Left lung (tissue), 10 donors: ENCODE data around the gene BPIFA3. TPM values are rescaled to one million over a fixed set of nuclear protein-coding genes. Genes with fewer than 3 reads are reported as not detected.

Source experiments
- ATAC-seq: fragments of 200-7000 bp; cut with Tn5 transposase; one replicate; pipeline ENCODE4 v1.9.1; 2020; ENCODE audit warnings: moderate library complexity
- DNase-seq, 4 donors: peaks; one replicate each; pipeline ENCODE4 v3.0.0-alpha.2; 2013 to 2020
- H3K27ac ChIP-seq, 2 donors: fragments of 200-600 bp; sonication (generic) in 1 of 2; one replicate each; pipeline versions ENCODE4 v1.5.0 to v1.8.0; 2020 to 2021
- H3K27me3 ChIP-seq, 2 donors: fragments of 200-600 bp; sonication (generic) in 1 of 2; one replicate each; pipeline versions ENCODE4 v1.5.0 to v1.8.0; 2020 to 2021
- H3K36me3 ChIP-seq, 2 donors: fragments of 200-600 bp; sonication (generic) in 1 of 2; one replicate each; pipeline versions ENCODE4 v1.5.0 to v1.8.0; 2020 to 2021
- H3K4me1 ChIP-seq, 2 donors: fragments of 200-600 bp; one replicate each; pipeline ENCODE4 v1.8.0; 2021
- H3K4me3 ChIP-seq, 2 donors: fragments of 200-600 bp; sonication (generic) in 1 of 2; one replicate each; pipeline versions ENCODE4 v1.5.0 to v1.8.0; 2020 to 2021; ENCODE audit warnings: mild to moderate bottlenecking in 1 of 2
- H3K9me3 ChIP-seq, 2 donors: fragments of 200-600 bp; sonication (generic) in 1 of 2; one replicate each; pipeline versions ENCODE4 v1.5.0 to v1.8.0; 2020 to 2021
- CTCF ChIP-seq, 2 donors: fragments of 200-600 bp; sonication (generic) in 1 of 2; IDR thresholded peaks; one replicate each; pipeline versions ENCODE4 v1.5.0 to v1.8.0; 2021; ENCODE audit warnings: antibody characterized with exemption in 2 of 2
- intact Hi-C, 2 donors: fragments of 100-400 bp; cut with DNase I; formaldehyde crosslinking; loops; one replicate each; pipeline versions ENCODE4 v1.11.2 to v1.14.2; 2022
- polyA plus RNA-seq, 6 donors: library from polyadenylated mRNA; unstranded; fragments of 120-200 nt; gene quantifications; one replicate each; pipeline ENCODE4 v1.2.1, GENCODE V29; 2013; ENCODE audit not compliant: insufficient read length in 6 of 6
- total RNA-seq, 2 donors: library from RNA; stranded (reverse); fragmentation: NEBNext Ultra II Directional; extraction: Animal tissue kit (Norgen Biotek cat#: 25700); gene quantifications; one replicate each; pipeline ENCODE4 v1.2.1, GENCODE V29; 2021
- donor health status: DM: no; HTN: yes; CAD: no.
- donor health status: DM: no; HTN: no; CAD: no.

The BPIFA3 gene
- total and polyA plus RNA-seq, 8 donors = not detected

- H3K36me3 ChIP-seq = no peaks in the 10 kb centered on the region
- no peaks in the 10 kb centered on the region for H3K27me3 ChIP-seq
- intact Hi-C loops = no loop called here
- ATAC-seq (no peak), DNase-seq (no peak)
- peaks cover 0 to 2% of the 10 kb centered on the region in 2 donors for H3K9me3 ChIP-seq
- no peak overlapping the region for H3K4me3 ChIP-seq
- H3K27ac ChIP-seq = no peak overlapping the region
- no peak for TF ChIP-seq CTCF (IDR thresholded peaks at IDR 0.05)
- no peaks in the 10 kb centered on the region for H3K4me1 ChIP-seq
These were observed 41.1 kb upstream of the BPIFA3 start for GRCh38 chr20:33176101-33176500.

GRCh38 chr20:33177866-33178265, 39.3 kb upstream of the BPIFA3 start:
- ATAC-seq = peak; percentile 28
- intact Hi-C loops = no loop called here

GRCh38 chr20:33178726-33179125, 38.4 kb upstream of the BPIFA3 start:
- Histone ChIP-seq H3K27ac (no peak overlapping the region), H3K4me1 (no peaks in the 10 kb centered on the region), H3K36me3 (no peaks in the 10 kb centered on the region), H3K4me3 (no peak overlapping the region), H3K9me3 (peaks cover 0 to 4% of the 10 kb centered on the region in 2 donors), H3K27me3 (no peaks in the 10 kb centered on the region)
- ATAC-seq = peak; percentile 95
- DNase-seq = peak in 1 of 4 donors; percentile 40
- no peak for TF ChIP-seq CTCF (IDR thresholded peaks at IDR 0.05)
- intact Hi-C loops = no loop called here

More at GRCh38 chr20:33177866-33178265, 39.3 kb upstream of the BPIFA3 start:
- Histone ChIP-seq H3K27me3 (no peaks in the 10 kb centered on the region), H3K27ac (no peak overlapping the region), H3K4me1 (no peaks in the 10 kb centered on the region), H3K36me3 (no peaks in the 10 kb centered on the region), H3K4me3 (no peak overlapping the region), H3K9me3 (no peaks in the 10 kb centered on the region)
- no peak for DNase-seq
- TF ChIP-seq CTCF (IDR thresholded peaks at IDR 0.05) = no peak

- Histone ChIP-seq H3K4me1 (no peaks in the 10 kb centered on the region), H3K36me3 (no peaks in the 10 kb centered on the region), H3K27me3 (no peaks in the 10 kb centered on the region), H3K9me3 (peaks cover 0 to 4% of the 10 kb centered on the region in 2 donors), H3K4me3 (no peak overlapping the region), H3K27ac (no peak overlapping the region)
- DNase-seq (no peak), ATAC-seq (no peak)
- no peak for TF ChIP-seq CTCF (IDR thresholded peaks at IDR 0.05)
- intact Hi-C loops = no loop called here
These were observed 37.0 kb upstream of the BPIFA3 start for GRCh38 chr20:33180169-33180568.

GRCh38 chr20:33181482-33182093, 35.6 kb upstream of the BPIFA3 start:
- TF ChIP-seq CTCF (IDR thresholded peaks at IDR 0.05) = no peak
- H3K4me3 ChIP-seq = no peak overlapping the region
- intact Hi-C loops = no loop called here
- H3K9me3 ChIP-seq = peaks cover 0 to 4% of the 10 kb centered on the region in 2 donors
- no peaks in the 10 kb centered on the region for H3K36me3 ChIP-seq
- ATAC-seq (no peak), DNase-seq (no peak)
- H3K27me3 ChIP-seq = no peaks in the 10 kb centered on the region
- no peak overlapping the region for H3K27ac ChIP-seq
- H3K4me1 ChIP-seq = no peaks in the 10 kb centered on the region
